Type B pancreatic cell (in vitro differentiated cells): ENCODE data around the gene CCDC68. TPM values are rescaled to one million over a fixed set of nuclear protein-coding genes. Genes with fewer than 3 reads are reported as not detected.
"Not testable (repeated sequence)": the region's sequence is repeated elsewhere in the genome, so short reads cannot be mapped to it uniquely, and the experiment has no call there.

Experiments used
- DNase-seq: peaks from one replicate; pipeline ENCODE4 v3.0.0; 2021; ENCODE audit warnings: mixed read lengths; ENCODE audit not compliant: unreplicated experiment; ENCODE audit errors: extremely low spot score
- H3K27ac Mint-ChIP-seq: 2 replicates; pipeline ENCODE4 v1.8.0; 2021; ENCODE audit warnings: mild to moderate bottlenecking, mixed read lengths
- H3K27me3 Mint-ChIP-seq: 2 replicates; pipeline ENCODE4 v1.8.0; 2021; ENCODE audit warnings: mixed read lengths
- H3K36me3 Mint-ChIP-seq: 2 replicates; pipeline ENCODE4 v1.8.0; 2021; ENCODE audit warnings: mixed read lengths
- H3K4me1 Mint-ChIP-seq: one replicate; pipeline ENCODE4 v1.8.0; 2021; ENCODE audit warnings: mixed read lengths; ENCODE audit not compliant: unreplicated experiment
- H3K4me3 Mint-ChIP-seq: 2 replicates; pipeline ENCODE4 v1.8.0; 2021; ENCODE audit warnings: mild to moderate bottlenecking, mixed read lengths
- H3K9me3 Mint-ChIP-seq: 2 replicates; pipeline ENCODE4 v1.8.0; 2021; ENCODE audit warnings: mixed read lengths
- CTCF ChIP-seq: fragments of 200-600 bp; sonication (generic); conservative IDR thresholded peaks from 2 replicates; pipeline ENCODE4 v1.5.0; 2021; ENCODE audit warnings: antibody characterized with exemption, mild to moderate bottlenecking
- total RNA-seq: library from RNA; stranded (reverse); gene quantifications from 2 replicates; pipeline ENCODE4 v1.2.1, GENCODE V29; 2021; ENCODE audit warnings: low replicate concordance

CCDC68 gene
- total RNA-seq, 1 donor from 2014 or later: not detected

GRCh38 chr18:54983041-54983686 is 23.9 kb upstream of the CCDC68 start:
- no peak for DNase-seq
- Mint-ChIP-seq H3K27ac (no peak overlapping the region), H3K9me3 (no peaks in the 10 kb centered on the region)

GRCh38 chr18:54981076-54981475 is 21.8 kb upstream of the CCDC68 start:
- peaks cover 4% of the 10 kb centered on the region for H3K27me3 Mint-ChIP-seq
- no peak for DNase-seq
- H3K4me1 Mint-ChIP-seq: peaks cover 10% of the 10 kb centered on the region
- H3K36me3 Mint-ChIP-seq: no peaks in the 10 kb centered on the region
- no peak overlapping the region for H3K4me3 Mint-ChIP-seq
- H3K27ac Mint-ChIP-seq: no peak overlapping the region
- no peak for TF ChIP-seq CTCF
- no peaks in the 10 kb centered on the region for H3K9me3 Mint-ChIP-seq

More at GRCh38 chr18:54983041-54983686, 23.9 kb upstream of the CCDC68 start:
- Mint-ChIP-seq H3K27me3 (peaks cover 4% of the 10 kb centered on the region), H3K4me1 (peaks cover 10% of the 10 kb centered on the region), H3K36me3 (no peaks in the 10 kb centered on the region), H3K4me3 (no peak overlapping the region)
- peak; percentile 87 for TF ChIP-seq CTCF

GRCh38 chr18:54975598-54975997 is 16.3 kb upstream of the CCDC68 start:
- Mint-ChIP-seq H3K4me3 (no peak overlapping the region), H3K27ac (no peak overlapping the region), H3K4me1 (no peaks in the 10 kb centered on the region), H3K27me3 (no peaks in the 10 kb centered on the region), H3K36me3 (no peaks in the 10 kb centered on the region), H3K9me3 (no peaks in the 10 kb centered on the region)
- no peak for TF ChIP-seq CTCF
- no peak for DNase-seq

GRCh38 chr18:54973046-54973445 is 13.8 kb upstream of the CCDC68 start:
- Mint-ChIP-seq H3K4me3 (no peak overlapping the region), H3K9me3 (no peaks in the 10 kb centered on the region), H3K36me3 (no peaks in the 10 kb centered on the region), H3K27me3 (no peaks in the 10 kb centered on the region), H3K4me1 (peaks cover 3% of the 10 kb centered on the region), H3K27ac (no peak overlapping the region)
- no peak for DNase-seq
- no peak for TF ChIP-seq CTCF

- Mint-ChIP-seq H3K27me3 (no peaks in the 10 kb centered on the region), H3K4me3 (no peak overlapping the region), H3K9me3 (no peaks in the 10 kb centered on the region), H3K36me3 (no peaks in the 10 kb centered on the region), H3K27ac (no peak overlapping the region), H3K4me1 (peaks cover 3% of the 10 kb centered on the region)
- TF ChIP-seq CTCF: no peak
- no peak for DNase-seq
Measured at GRCh38 chr18:54968807-54969206, 9.5 kb upstream of the CCDC68 start.

GRCh38 chr18:54968237-54968636 is 9.0 kb upstream of the CCDC68 start:
- not testable (repeated sequence) for H3K36me3 Mint-ChIP-seq, H3K27me3 Mint-ChIP-seq, H3K4me1 Mint-ChIP-seq, H3K4me3 Mint-ChIP-seq, H3K27ac Mint-ChIP-seq, H3K9me3 Mint-ChIP-seq, DNase-seq
